Glutamatergic neuron (in vitro differentiated cells): Measurements from ENCODE around the gene UCK1. TPM values are rescaled to one million over a fixed set of nuclear protein-coding genes. Genes with fewer than 3 reads are reported as not detected.
A peak's percentile ranks its signal among the peaks of the same experiment; 100 is the strongest.

ENCODE experiments used
- DNase-seq: peaks from one replicate; pipeline ENCODE4 v3.0.0; 2022
- H3K27ac Mint-ChIP-seq: one replicate; pipeline ENCODE4 v1.8.0; 2020; ENCODE audit warnings: mild to moderate bottlenecking, mixed read lengths, inconsistent platforms; ENCODE audit not compliant: unreplicated experiment
- H3K27me3 Mint-ChIP-seq: one replicate; pipeline ENCODE4 v1.8.0; 2020; ENCODE audit warnings: mild to moderate bottlenecking, moderate library complexity, mixed read lengths, inconsistent platforms; ENCODE audit not compliant: unreplicated experiment
- H3K36me3 Mint-ChIP-seq: one replicate; pipeline ENCODE4 v1.8.0; 2020; ENCODE audit warnings: mild to moderate bottlenecking, mixed read lengths, inconsistent platforms; ENCODE audit not compliant: unreplicated experiment
- H3K4me1 Mint-ChIP-seq: one replicate; pipeline ENCODE4 v1.8.0; 2020; ENCODE audit warnings: mild to moderate bottlenecking, low read depth, mixed read lengths, inconsistent platforms; ENCODE audit not compliant: unreplicated experiment
- H3K4me3 Mint-ChIP-seq: one replicate; pipeline ENCODE4 v1.8.0; 2020; ENCODE audit warnings: mild to moderate bottlenecking, mixed read lengths, inconsistent platforms; ENCODE audit not compliant: unreplicated experiment
- H3K9me3 Mint-ChIP-seq: one replicate; pipeline ENCODE4 v1.8.0; 2020; ENCODE audit warnings: mild to moderate bottlenecking, moderate library complexity, mixed read lengths, inconsistent platforms; ENCODE audit not compliant: unreplicated experiment
- CTCF ChIP-seq: fragments of 200-600 bp; sonication (generic); IDR thresholded peaks from one replicate; pipeline ENCODE4 v1.5.0; 2021; ENCODE audit not compliant: partially characterized antibody, unreplicated experiment
- total RNA-seq: library from RNA; stranded (reverse); fragmentation: NEBNext Ultra II Directional; extraction: Animal tissue kit (Norgen Biotek cat#: 25700); gene quantifications from one replicate; pipeline ENCODE4 v1.2.1, GENCODE V29; 2021; ENCODE audit not compliant: unreplicated experiment

Gene UCK1
- total RNA-seq, 1 donor from 2014 or later: 24.8 TPM

GRCh38 chr9:131502781-131503625 is 28.1 kb downstream of the UCK1 start, which contains the start of gene POMT1:
Gene POMT1, plus strand, starts transcription at chr9:131502918. Its CDS starts 1,301 bp downstream, at chr9:131504219.
- peak; percentile 93 for DNase-seq
- peaks cover 16% of the 10 kb centered on the region for H3K27me3 Mint-ChIP-seq
- peak within 1 kb of the TSS; percentile 93 for H3K27ac Mint-ChIP-seq
- peaks cover 6% of the 10 kb centered on the region for H3K36me3 Mint-ChIP-seq
- no peak for TF ChIP-seq CTCF
- H3K4me3 Mint-ChIP-seq: peak within 1 kb of the TSS; percentile 99
- peaks cover 34% of the 10 kb centered on the region for H3K9me3 Mint-ChIP-seq
- H3K4me1 Mint-ChIP-seq: peaks cover 18% of the 10 kb centered on the region

GRCh38 chr9:131500939-131501541 is 30.0 kb downstream of the UCK1 start:
- Mint-ChIP-seq H3K9me3 (peaks cover 38% of the 10 kb centered on the region), H3K36me3 (peaks cover 6% of the 10 kb centered on the region), H3K27ac (peak overlapping the region; percentile 72), H3K4me3 (peak overlapping the region; percentile 67), H3K4me1 (peaks cover 17% of the 10 kb centered on the region), H3K27me3 (peaks cover 18% of the 10 kb centered on the region)
- DNase-seq: no peak
- no peak for TF ChIP-seq CTCF

GRCh38 chr9:131500377-131500776 is 30.7 kb downstream of the UCK1 start:
- Mint-ChIP-seq H3K4me3 (no peak overlapping the region), H3K4me1 (peaks cover 17% of the 10 kb centered on the region), H3K27ac (peak overlapping the region; percentile 53), H3K9me3 (peaks cover 40% of the 10 kb centered on the region), H3K36me3 (peaks cover 6% of the 10 kb centered on the region), H3K27me3 (peaks cover 19% of the 10 kb centered on the region)
- no peak for DNase-seq
- no peak for TF ChIP-seq CTCF

- no peak for DNase-seq
- peak overlapping the region; percentile 64 for H3K27ac Mint-ChIP-seq
- no peak for TF ChIP-seq CTCF
- H3K9me3 Mint-ChIP-seq: peaks cover 39% of the 10 kb centered on the region
- H3K36me3 Mint-ChIP-seq: peaks cover 6% of the 10 kb centered on the region
- peaks cover 23% of the 10 kb centered on the region for H3K27me3 Mint-ChIP-seq
- H3K4me1 Mint-ChIP-seq: peaks cover 13% of the 10 kb centered on the region
- no peak overlapping the region for H3K4me3 Mint-ChIP-seq
Measured at GRCh38 chr9:131499254-131499767, 31.8 kb downstream of the UCK1 start.
